Activated CD8-positive, alpha-beta memory T cell treated with anti-CD3 and anti-CD28 coated beads, Interleukin-2, amount 10 ng/mL, durations not matched to agents 7 days and 5 days (primary cell): ENCODE data around the gene RTN4RL2. TPM values are rescaled to one million over a fixed set of nuclear protein-coding genes. Genes with fewer than 3 reads are reported as not detected.

Experiments
- ATAC-seq: fragments of 150-1000 bp; cut with Tn5 transposase; one replicate; pipeline ENCODE4 v1.10.0; 2021; ENCODE audit warnings: moderate library complexity
- CTCF ChIA-PET: fragments of 350-600 bp; sonication (Branson Sonifier 250); formaldehyde crosslinking; loops from one replicate; lab custom pipeline; 2021; ENCODE audit warnings: antibody characterized with exemption; lab: Charles Lee
- DNase-seq: peaks from one replicate; pipeline ENCODE4 v3.0.0-alpha.2; 2020
- H3K27ac Mint-ChIP-seq: one replicate; pipeline ENCODE4 v1.8.0; 2021; ENCODE audit warnings: mild to moderate bottlenecking, mixed read lengths
- H3K27me3 Mint-ChIP-seq: one replicate; pipeline ENCODE4 v1.8.0; 2021; ENCODE audit warnings: mixed read lengths
- H3K36me3 Mint-ChIP-seq: one replicate; pipeline ENCODE4 v1.8.0; 2021; ENCODE audit warnings: mild to moderate bottlenecking, mixed read lengths
- H3K4me1 Mint-ChIP-seq: one replicate; pipeline ENCODE4 v1.8.0; 2021; ENCODE audit warnings: mixed read lengths
- H3K4me3 Mint-ChIP-seq: one replicate; pipeline ENCODE4 v1.8.0; 2021; ENCODE audit warnings: mild to moderate bottlenecking, moderate library complexity, mixed read lengths
- H3K9me3 Mint-ChIP-seq: one replicate; pipeline ENCODE4 v1.8.0; 2022; ENCODE audit warnings: low read depth, mixed read lengths
- total RNA-seq, 2 experiments: library from RNA; stranded (reverse); gene quantifications; one replicate each; pipeline ENCODE4 v1.2.3, GENCODE V29; 2021

Gene RTN4RL2
- total RNA-seq, 2 experiments from 2014 or later = not detected

DNA sequence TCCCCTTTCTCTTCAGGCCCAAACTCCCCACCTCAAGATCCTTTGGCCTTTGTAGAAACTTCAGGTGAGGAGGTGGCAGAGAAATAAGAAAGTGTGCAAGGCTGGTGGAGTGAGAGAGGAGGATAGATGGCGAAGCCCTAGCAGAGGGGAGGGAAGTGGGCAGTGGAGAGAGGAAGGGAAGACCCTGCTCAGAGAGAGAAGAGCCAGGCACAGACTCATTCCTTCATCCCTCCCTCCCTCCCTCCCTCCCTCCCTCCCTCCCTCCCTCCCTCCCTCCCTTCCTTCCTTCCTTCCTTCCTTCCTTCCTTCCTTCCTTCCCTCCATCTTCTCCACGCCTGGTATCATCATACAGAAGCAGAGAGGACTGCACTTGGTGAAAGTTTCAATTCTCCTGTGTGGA is 21.0 kb downstream of the RTN4RL2 start:
- H3K27me3 Mint-ChIP-seq = peaks cover 42% of the 10 kb centered on the region
- H3K4me1 Mint-ChIP-seq = peaks cover 8% of the 10 kb centered on the region
- no peaks in the 10 kb centered on the region for H3K9me3 Mint-ChIP-seq
- CTCF ChIA-PET = interaction anchor here (0.9 to 9.5 kb wide), 5 partner anchors 12 to 136 kb away, joined by 3 to 102 read pairs (median 63); partner anchors contain the start of genes RTN4RL2 and TIMM10
- no peak for ATAC-seq
- DNase-seq = no peak
- no peak overlapping the region for H3K27ac Mint-ChIP-seq
- H3K36me3 Mint-ChIP-seq = peaks cover 7% of the 10 kb centered on the region
- H3K4me3 Mint-ChIP-seq = no peak overlapping the region

- no peaks in the 10 kb centered on the region for H3K9me3 Mint-ChIP-seq
- H3K27ac Mint-ChIP-seq = no peak overlapping the region
- DNase-seq (no peak), ATAC-seq (no peak)
- peaks cover 5% of the 10 kb centered on the region for H3K4me1 Mint-ChIP-seq
- peaks cover 7% of the 10 kb centered on the region for H3K36me3 Mint-ChIP-seq
- CTCF ChIA-PET = interaction anchor here (0.6 to 9.5 kb wide), 8 partner anchors 11 to 215 kb away, joined by 3 to 102 read pairs (median 6); partner anchors contain the start of genes RTN4RL2 and TIMM10
- peaks cover 37% of the 10 kb centered on the region for H3K27me3 Mint-ChIP-seq
- H3K4me3 Mint-ChIP-seq = no peak overlapping the region
Observed at GRCh38 chr11:57481915-57482781, 21.8 kb downstream of the RTN4RL2 start.

GRCh38 chr11:57482782-57483561 is 22.6 kb downstream of the RTN4RL2 start:
- ATAC-seq (peak; percentile 47), DNase-seq (peak; percentile 53)
- no peak overlapping the region for H3K4me3 Mint-ChIP-seq
- H3K27ac Mint-ChIP-seq = no peak overlapping the region
- peaks cover 30% of the 10 kb centered on the region for H3K27me3 Mint-ChIP-seq
- CTCF ChIA-PET = interaction anchor here (0.8 to 9.5 kb wide), 13 partner anchors 8 to 137 kb away, joined by 3 to 102 read pairs (median 5); partner anchors contain the start of genes RTN4RL2 and TIMM10
- peaks cover 9% of the 10 kb centered on the region for H3K36me3 Mint-ChIP-seq
- H3K9me3 Mint-ChIP-seq = no peaks in the 10 kb centered on the region
- H3K4me1 Mint-ChIP-seq = peaks cover 5% of the 10 kb centered on the region

DNA sequence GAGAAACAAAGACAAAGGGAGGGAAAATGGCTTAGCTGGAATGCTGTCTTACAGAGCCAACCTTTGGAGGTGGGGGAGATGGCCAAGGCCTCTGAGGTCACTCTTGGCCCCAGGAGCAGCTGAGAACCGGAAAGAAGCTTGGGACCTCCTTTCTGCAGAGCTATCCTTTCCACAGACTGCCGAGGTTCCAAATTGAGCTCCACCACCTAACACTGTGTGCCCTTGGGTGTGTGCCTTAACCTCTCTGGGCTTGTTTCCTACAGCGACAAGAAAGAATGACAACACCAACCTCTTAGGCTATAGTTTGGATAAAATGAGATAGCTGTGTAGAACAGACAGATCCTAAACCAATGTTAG is 23.2 kb downstream of the RTN4RL2 start:
- no peaks in the 10 kb centered on the region for H3K9me3 Mint-ChIP-seq
- ATAC-seq = no peak
- H3K27ac Mint-ChIP-seq = no peak overlapping the region
- CTCF ChIA-PET = interaction anchor here (0.8 to 9.5 kb wide), 12 partner anchors 9 to 138 kb away, joined by 3 to 102 read pairs (median 6); partner anchors contain the start of genes RTN4RL2 and TIMM10
- peaks cover 5% of the 10 kb centered on the region for H3K4me1 Mint-ChIP-seq
- no peak overlapping the region for H3K4me3 Mint-ChIP-seq
- H3K36me3 Mint-ChIP-seq = peaks cover 9% of the 10 kb centered on the region
- H3K27me3 Mint-ChIP-seq = peaks cover 26% of the 10 kb centered on the region
- DNase-seq = no peak

GRCh38 chr11:57484141-57484710 is 23.9 kb downstream of the RTN4RL2 start:
- CTCF ChIA-PET = interaction anchor here (0.8 to 9.5 kb wide), 11 partner anchors 9 to 139 kb away, joined by 3 to 102 read pairs (median 6); partner anchors contain the start of genes RTN4RL2 and TIMM10
- H3K36me3 Mint-ChIP-seq = peaks cover 10% of the 10 kb centered on the region
- no peak overlapping the region for H3K4me3 Mint-ChIP-seq
- no peak for DNase-seq
- ATAC-seq = no peak
- peaks cover 26% of the 10 kb centered on the region for H3K27me3 Mint-ChIP-seq
- H3K4me1 Mint-ChIP-seq = peaks cover 5% of the 10 kb centered on the region
- H3K9me3 Mint-ChIP-seq = no peaks in the 10 kb centered on the region
- H3K27ac Mint-ChIP-seq = no peak overlapping the region

GRCh38 chr11:57485217-57485990 is 25.1 kb downstream of the RTN4RL2 start:
- ATAC-seq = no peak
- no peak overlapping the region for H3K4me3 Mint-ChIP-seq
- CTCF ChIA-PET = interaction anchor here (2.0 to 9.5 kb wide), 4 partner anchors 8 to 42 kb away, joined by 5 to 102 read pairs (median 71); partner anchors contain the start of genes RTN4RL2 and TIMM10

DNA sequence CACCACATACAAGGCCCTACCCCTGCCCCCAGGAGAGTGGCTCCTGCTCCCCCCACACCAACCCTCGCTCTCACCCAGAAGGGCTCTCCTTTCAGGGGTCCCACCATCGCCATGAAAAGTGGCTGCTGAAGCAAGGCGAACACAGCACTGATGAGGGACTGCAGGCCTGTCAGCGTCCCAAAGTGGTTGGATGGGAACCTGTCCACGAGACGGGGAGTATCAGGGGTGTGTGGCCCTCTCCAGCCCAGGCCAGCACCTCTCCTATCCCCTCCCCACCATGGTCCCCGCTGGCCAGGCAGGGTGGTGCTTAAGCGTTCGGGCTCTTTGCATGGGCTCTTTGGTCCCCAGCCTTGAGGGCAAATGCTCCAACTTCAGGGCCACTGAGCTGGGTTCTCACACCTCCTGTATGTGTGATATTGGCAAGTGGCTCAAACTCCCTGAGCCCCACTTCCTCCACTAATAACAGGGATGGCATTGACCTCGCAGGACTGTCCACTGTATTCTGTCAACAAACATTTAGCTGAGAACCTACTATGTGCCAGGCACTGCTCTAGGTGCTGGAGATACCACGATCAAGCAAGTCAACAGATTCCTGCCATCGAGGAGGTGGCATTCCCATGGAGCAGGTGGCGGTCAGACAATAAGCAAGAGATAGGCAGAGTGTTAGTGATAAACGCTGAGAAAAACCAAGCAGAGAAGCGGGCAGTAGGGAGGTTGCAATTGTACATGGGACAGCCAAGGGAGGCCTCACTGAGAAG is 26.9 kb downstream of the RTN4RL2 start:
- no peaks in the 10 kb centered on the region for H3K9me3 Mint-ChIP-seq
- no peak overlapping the region for H3K4me3 Mint-ChIP-seq
- H3K27me3 Mint-ChIP-seq = peaks cover 10% of the 10 kb centered on the region
- CTCF ChIA-PET = interaction anchor here (8.9 to 11.9 kb wide), 2 partner anchors 29 to 40 kb away, joined by 98 to 247 read pairs; partner anchors contain the start of genes RTN4RL2 and TIMM10
- ATAC-seq = no peak
- peaks cover 15% of the 10 kb centered on the region for H3K36me3 Mint-ChIP-seq
- peaks cover 5% of the 10 kb centered on the region for H3K4me1 Mint-ChIP-seq
- H3K27ac Mint-ChIP-seq = no peak overlapping the region
- no peak for DNase-seq

More at GRCh38 chr11:57485217-57485990, 25.1 kb downstream of the RTN4RL2 start:
- H3K36me3 Mint-ChIP-seq = peaks cover 12% of the 10 kb centered on the region
- peaks cover 23% of the 10 kb centered on the region for H3K27me3 Mint-ChIP-seq
- H3K9me3 Mint-ChIP-seq = no peaks in the 10 kb centered on the region
- H3K27ac Mint-ChIP-seq = no peak overlapping the region
- peaks cover 5% of the 10 kb centered on the region for H3K4me1 Mint-ChIP-seq
- DNase-seq = no peak

GRCh38 chr11:57487920-57488659 is 27.8 kb downstream of the RTN4RL2 start:
- DNase-seq (no peak), ATAC-seq (no peak)
- Mint-ChIP-seq H3K9me3 (no peaks in the 10 kb centered on the region), H3K27ac (no peak overlapping the region), H3K4me1 (peaks cover 3% of the 10 kb centered on the region), H3K36me3 (peaks cover 15% of the 10 kb centered on the region), H3K27me3 (peaks cover 7% of the 10 kb centered on the region), H3K4me3 (no peak overlapping the region)
- CTCF ChIA-PET = interaction anchor here (0.8 to 11.9 kb wide), 5 partner anchors 15 to 39 kb away, joined by 3 to 247 read pairs (median 5); partner anchors contain the start of genes RTN4RL2, SLC43A1 and TIMM10

GRCh38 chr11:57490456-57491248 is 30.3 kb downstream of the RTN4RL2 start:
- DNase-seq (no peak), ATAC-seq (no peak)
- peaks cover 9% of the 10 kb centered on the region for H3K36me3 Mint-ChIP-seq
- peaks cover 10% of the 10 kb centered on the region for H3K4me1 Mint-ChIP-seq
- H3K4me3 Mint-ChIP-seq = no peak overlapping the region
- CTCF ChIA-PET = interaction anchor here (0.7 to 11.9 kb wide), 13 partner anchors 8 to 149 kb away, joined by 3 to 247 read pairs (median 27); partner anchors contain the start of genes RTN4RL2, SLC43A1 and TIMM10
- no peaks in the 10 kb centered on the region for H3K9me3 Mint-ChIP-seq
- H3K27me3 Mint-ChIP-seq = no peaks in the 10 kb centered on the region
- peak overlapping the region; percentile 30 for H3K27ac Mint-ChIP-seq

- H3K27ac Mint-ChIP-seq = no peak overlapping the region
- no peak overlapping the region for H3K4me3 Mint-ChIP-seq
- H3K36me3 Mint-ChIP-seq = peaks cover 7% of the 10 kb centered on the region
- peaks cover 10% of the 10 kb centered on the region for H3K4me1 Mint-ChIP-seq
- DNase-seq (peak; percentile 75), ATAC-seq (peak; percentile 66)
- no peaks in the 10 kb centered on the region for H3K9me3 Mint-ChIP-seq
- CTCF ChIA-PET = interaction anchor here (0.7 to 11.9 kb wide), 19 partner anchors 9 to 311 kb away, joined by 3 to 247 read pairs (median 15); partner anchors contain the start of genes RTN4RL2, SLC43A1 and TIMM10
- H3K27me3 Mint-ChIP-seq = no peaks in the 10 kb centered on the region
Observed at GRCh38 chr11:57491371-57492061, 31.2 kb downstream of the RTN4RL2 start.
